Astrocyte (in vitro differentiated cells and primary cell): Measurements from ENCODE around the gene SPPL2A.

ENCODE experiments used
- EZH2 ChIP-seq: IDR thresholded peaks from 2 replicates; pipeline ENCODE4 v1.6.1; 2012; ENCODE audit warnings: mild to moderate bottlenecking, low read length, inconsistent platforms; ENCODE audit not compliant: insufficient read depth
- TF ChIP-seq, protein P1 (sequence below): IDR thresholded peaks from 2 replicates; pipeline ENCODE4 v1.5.1; 2011; ENCODE audit warnings: low read depth, mild to moderate bottlenecking, inconsistent platforms, low read length, moderate library complexity; ENCODE audit not compliant: insufficient read depth

DNA sequence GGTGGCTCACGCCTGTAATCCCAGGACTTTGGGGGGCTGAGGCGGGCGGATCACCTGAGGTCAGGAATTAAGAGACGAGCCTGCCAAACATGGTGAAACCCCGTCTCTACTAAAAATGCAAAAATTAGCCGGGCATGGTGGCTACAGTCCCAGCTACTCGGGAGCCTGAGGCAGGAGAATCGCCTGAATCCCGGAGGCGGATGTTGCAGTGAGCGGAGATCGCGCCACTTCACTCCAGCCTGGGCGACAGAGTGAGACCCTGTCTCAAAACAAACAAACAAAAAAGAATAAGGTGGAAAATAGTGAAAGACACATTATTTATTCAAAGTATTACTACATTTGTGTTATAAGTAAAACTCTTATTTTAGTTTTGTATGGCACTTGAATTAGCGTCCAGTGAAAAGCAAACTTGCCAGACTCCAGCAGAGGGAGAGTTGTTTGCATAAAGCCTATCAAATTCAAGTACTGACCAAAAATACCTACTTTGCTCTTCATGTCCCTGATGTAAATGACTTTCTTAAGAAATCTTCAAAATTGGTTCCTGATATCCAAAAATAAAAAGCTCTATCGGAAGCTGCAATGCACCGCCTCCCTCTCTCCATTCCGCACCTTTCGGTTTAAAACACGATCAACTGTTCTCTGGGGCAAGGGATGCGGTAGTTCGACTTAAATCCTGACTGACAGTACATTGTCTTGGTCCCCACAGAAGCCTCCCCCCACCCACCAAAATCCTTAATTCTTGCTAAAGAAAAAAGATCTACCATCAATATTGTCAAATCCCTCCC lies 80.1 kb downstream of the SPPL2A start:
- TF ChIP-seq, protein P1, sequence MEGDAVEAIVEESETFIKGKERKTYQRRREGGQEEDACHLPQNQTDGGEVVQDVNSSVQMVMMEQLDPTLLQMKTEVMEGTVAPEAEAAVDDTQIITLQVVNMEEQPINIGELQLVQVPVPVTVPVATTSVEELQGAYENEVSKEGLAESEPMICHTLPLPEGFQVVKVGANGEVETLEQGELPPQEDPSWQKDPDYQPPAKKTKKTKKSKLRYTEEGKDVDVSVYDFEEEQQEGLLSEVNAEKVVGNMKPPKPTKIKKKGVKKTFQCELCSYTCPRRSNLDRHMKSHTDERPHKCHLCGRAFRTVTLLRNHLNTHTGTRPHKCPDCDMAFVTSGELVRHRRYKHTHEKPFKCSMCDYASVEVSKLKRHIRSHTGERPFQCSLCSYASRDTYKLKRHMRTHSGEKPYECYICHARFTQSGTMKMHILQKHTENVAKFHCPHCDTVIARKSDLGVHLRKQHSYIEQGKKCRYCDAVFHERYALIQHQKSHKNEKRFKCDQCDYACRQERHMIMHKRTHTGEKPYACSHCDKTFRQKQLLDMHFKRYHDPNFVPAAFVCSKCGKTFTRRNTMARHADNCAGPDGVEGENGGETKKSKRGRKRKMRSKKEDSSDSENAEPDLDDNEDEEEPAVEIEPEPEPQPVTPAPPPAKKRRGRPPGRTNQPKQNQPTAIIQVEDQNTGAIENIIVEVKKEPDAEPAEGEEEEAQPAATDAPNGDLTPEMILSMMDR, result no peak
- TF ChIP-seq EZH2, result no peak
